ENCODE measurements around the gene LPP.
A peak's percentile ranks its signal among the peaks of the same experiment; 100 is the strongest.

LPP gene

DNA sequence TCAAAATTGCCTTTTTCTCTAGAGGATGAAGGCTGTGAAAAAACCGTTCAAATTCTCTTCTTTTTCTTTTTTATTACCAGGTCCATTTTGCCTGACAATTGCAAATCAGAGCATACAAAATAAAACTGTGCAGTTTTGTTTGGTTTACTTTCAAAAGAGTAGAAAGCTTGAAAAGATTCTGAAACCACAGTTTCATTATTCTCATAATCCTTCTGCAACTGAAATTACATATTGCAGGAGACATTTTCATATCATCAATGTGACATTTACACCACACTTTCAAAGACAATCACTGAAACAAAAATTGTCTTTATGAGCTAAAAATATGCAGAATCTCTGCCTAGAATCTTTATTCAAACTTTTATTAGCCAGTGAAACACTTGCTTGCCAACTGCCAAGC, 721.5 kb downstream of the LPP start:
- no peak for DNase-seq
- Histone ChIP-seq H3K4me3 (ENCODE audit: low read depth, low read length) (no peak overlapping the region), H3K27ac (no peak overlapping the region), H3K27me3 (replicated peaks) (no peaks in the 10 kb centered on the region), H3K36me3 (replicated peaks) (peaks cover 13% of the 10 kb centered on the region)
- TF ChIP-seq CTCF (IDR thresholded peaks at IDR 0.05; ENCODE audit: low read depth, low read length, missing control alignments) = no peak
- in situ Hi-C loops (cut with HindIII; ENCODE audit: low pct_ligation_motif_present, low sequenced_read_pairs) = no loop called here

GRCh38 chr3:188876370-188876769, 722.4 kb downstream of the LPP start:
- in situ Hi-C loops (cut with HindIII; ENCODE audit: low pct_ligation_motif_present, low sequenced_read_pairs) = no loop called here
- H3K4me3 ChIP-seq (ENCODE audit: low read depth, low read length) = no peak overlapping the region
- no peak for TF ChIP-seq CTCF (IDR thresholded peaks at IDR 0.05; ENCODE audit: low read depth, low read length, missing control alignments)
- DNase-seq = no peak
- no peak overlapping the region for H3K27ac ChIP-seq
- H3K27me3 ChIP-seq (replicated peaks) = no peaks in the 10 kb centered on the region
- peaks cover 13% of the 10 kb centered on the region for H3K36me3 ChIP-seq (replicated peaks)

DNA sequence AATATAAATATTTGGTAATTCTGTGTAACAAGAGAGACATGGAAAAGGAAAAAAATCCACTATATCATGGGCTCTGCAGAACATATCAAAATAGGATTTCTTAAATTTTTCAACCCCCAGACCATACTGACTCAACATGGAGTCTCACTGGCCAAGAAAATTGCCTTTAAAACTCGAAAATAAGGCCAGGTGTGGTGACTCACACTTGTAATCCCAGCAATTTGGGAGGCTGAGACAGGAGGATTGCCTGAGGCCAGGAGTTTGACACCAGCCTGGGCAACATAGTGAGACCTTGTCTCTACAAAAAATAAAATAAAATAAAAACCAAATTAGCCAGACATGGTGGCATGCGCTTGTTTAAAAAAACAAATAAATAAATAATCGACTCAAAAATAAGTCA, 723.4 kb downstream of the LPP start:
- Histone ChIP-seq H3K4me3 (ENCODE audit: low read depth, low read length) (no peak overlapping the region), H3K27me3 (replicated peaks) (no peaks in the 10 kb centered on the region), H3K27ac (no peak overlapping the region), H3K36me3 (replicated peaks) (peaks cover 13% of the 10 kb centered on the region)
- DNase-seq = no peak
- TF ChIP-seq CTCF (IDR thresholded peaks at IDR 0.05; ENCODE audit: low read depth, low read length, missing control alignments) = no peak
- in situ Hi-C loops (cut with HindIII; ENCODE audit: low pct_ligation_motif_present, low sequenced_read_pairs) = no loop called here

GRCh38 chr3:188878076-188878475, 724.1 kb downstream of the LPP start:
- no peak for DNase-seq
- H3K27ac ChIP-seq = no peak overlapping the region
- no peaks in the 10 kb centered on the region for H3K27me3 ChIP-seq (replicated peaks)
- peaks cover 13% of the 10 kb centered on the region for H3K36me3 ChIP-seq (replicated peaks)
- in situ Hi-C loops (cut with HindIII; ENCODE audit: low pct_ligation_motif_present, low sequenced_read_pairs) = no loop called here
- TF ChIP-seq CTCF (IDR thresholded peaks at IDR 0.05; ENCODE audit: low read depth, low read length, missing control alignments) = no peak
- no peak overlapping the region for H3K4me3 ChIP-seq (ENCODE audit: low read depth, low read length)

- TF ChIP-seq CTCF (IDR thresholded peaks at IDR 0.05; ENCODE audit: low read depth, low read length, missing control alignments) = no peak
- in situ Hi-C loops (cut with HindIII; ENCODE audit: low pct_ligation_motif_present, low sequenced_read_pairs) = no loop called here
- peak; percentile 29 for DNase-seq
- Histone ChIP-seq H3K36me3 (replicated peaks) (no peaks in the 10 kb centered on the region), H3K27me3 (replicated peaks) (no peaks in the 10 kb centered on the region), H3K27ac (peak overlapping the region; percentile 94), H3K4me3 (ENCODE audit: low read depth, low read length) (no peak overlapping the region)
Observed at GRCh38 chr3:188881954-188882641, 728.1 kb downstream of the LPP start.
